ENCODE results near the gene TANGO2. TPM values are rescaled to one million over a fixed set of nuclear protein-coding genes. Genes with fewer than 3 reads are reported as not detected.

The TANGO2 gene
- total RNA-seq, 4 donors from 2014 or later: 12.4 to 36.1 (median 19.8) TPM

DNA sequence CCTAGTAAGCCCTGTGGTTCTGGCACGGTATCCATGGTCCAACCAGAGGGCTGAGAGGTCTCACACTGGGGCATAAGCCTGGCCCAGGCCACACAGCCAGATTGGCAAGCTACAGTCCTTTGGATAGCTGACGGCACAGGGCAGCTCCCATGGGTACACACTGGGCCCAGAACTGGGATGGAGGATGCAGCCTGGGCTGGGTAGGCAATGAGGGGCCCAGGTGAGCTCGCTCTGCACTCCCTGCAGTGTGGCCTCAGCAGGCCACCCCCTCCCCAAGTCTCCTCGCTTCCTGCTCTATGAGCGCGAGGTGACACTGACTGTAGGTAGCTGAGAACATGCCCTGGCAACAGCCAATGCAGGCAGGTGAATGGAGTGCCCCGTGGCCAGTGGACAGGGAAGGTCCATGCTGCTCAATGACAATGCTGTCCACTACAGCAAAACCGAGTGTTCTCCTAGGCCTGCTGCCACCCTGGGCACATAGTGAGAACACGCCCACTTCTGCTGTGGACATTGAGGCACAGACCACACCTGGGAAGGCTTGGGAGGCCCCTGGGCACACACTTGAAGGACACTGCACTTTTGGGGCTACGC lies 8.1 kb upstream of the TANGO2 start:
- 90 to 92% methylated on average over 4 to 10 of the region's 10 CpGs for WGBS, 2 donors
- no peak overlapping the region for H3K4me3 ChIP-seq (ENCODE audit: low read depth, poor library complexity, severe bottlenecking)
- intact Hi-C loops (cut with DNase I; ENCODE audit: low total_unique reads): loop anchor here (5.0 kb wide), 1 partner anchor 41 kb away; no protein-coding TSS in a partner anchor
- no peak for DNase-seq (ENCODE audit: low spot score in 2 of 2)
- TF ChIP-seq, protein P1, sequence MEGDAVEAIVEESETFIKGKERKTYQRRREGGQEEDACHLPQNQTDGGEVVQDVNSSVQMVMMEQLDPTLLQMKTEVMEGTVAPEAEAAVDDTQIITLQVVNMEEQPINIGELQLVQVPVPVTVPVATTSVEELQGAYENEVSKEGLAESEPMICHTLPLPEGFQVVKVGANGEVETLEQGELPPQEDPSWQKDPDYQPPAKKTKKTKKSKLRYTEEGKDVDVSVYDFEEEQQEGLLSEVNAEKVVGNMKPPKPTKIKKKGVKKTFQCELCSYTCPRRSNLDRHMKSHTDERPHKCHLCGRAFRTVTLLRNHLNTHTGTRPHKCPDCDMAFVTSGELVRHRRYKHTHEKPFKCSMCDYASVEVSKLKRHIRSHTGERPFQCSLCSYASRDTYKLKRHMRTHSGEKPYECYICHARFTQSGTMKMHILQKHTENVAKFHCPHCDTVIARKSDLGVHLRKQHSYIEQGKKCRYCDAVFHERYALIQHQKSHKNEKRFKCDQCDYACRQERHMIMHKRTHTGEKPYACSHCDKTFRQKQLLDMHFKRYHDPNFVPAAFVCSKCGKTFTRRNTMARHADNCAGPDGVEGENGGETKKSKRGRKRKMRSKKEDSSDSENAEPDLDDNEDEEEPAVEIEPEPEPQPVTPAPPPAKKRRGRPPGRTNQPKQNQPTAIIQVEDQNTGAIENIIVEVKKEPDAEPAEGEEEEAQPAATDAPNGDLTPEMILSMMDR (IDR thresholded peaks at IDR 0.05): no peak
- no peak for TF ChIP-seq POLR2A (IDR thresholded peaks at IDR 0.05)

DNA sequence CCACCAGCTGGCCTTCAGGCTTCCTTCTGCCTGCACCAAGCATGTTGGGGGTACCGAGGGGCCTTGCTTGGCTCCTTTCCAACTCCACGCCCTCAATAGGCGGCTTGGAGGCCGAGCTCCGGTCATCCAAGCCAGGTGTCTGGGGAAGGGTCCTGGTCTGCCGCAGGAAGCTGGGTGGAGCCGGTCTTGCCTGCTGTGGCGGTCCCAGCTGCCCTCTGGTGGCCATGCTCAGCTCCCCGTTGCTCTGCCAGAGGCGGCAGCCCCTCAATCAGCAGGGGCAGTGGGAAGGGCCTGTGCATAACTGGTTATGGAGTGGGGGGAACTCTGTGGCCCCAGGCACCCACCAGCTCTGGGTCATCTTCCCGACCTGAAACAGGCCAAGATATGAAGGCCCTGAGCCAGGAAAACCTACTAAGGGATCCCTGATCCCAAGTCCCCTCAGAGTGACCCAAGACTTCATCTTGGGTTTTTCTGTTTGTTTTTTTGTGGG lies 7.5 kb upstream of the TANGO2 start:
- TF ChIP-seq, protein P1 (IDR thresholded peaks at IDR 0.05): no peak
- TF ChIP-seq POLR2A (IDR thresholded peaks at IDR 0.05): no peak
- no peak for DNase-seq (ENCODE audit: low spot score in 2 of 2)
- no peak overlapping the region for H3K4me3 ChIP-seq (ENCODE audit: low read depth, poor library complexity, severe bottlenecking)
- intact Hi-C loops (cut with DNase I; ENCODE audit: low total_unique reads): loop anchor here (5.0 kb wide), 1 partner anchor 41 kb away; no protein-coding TSS in a partner anchor
- 39 to 41% methylated on average over 9 to 11 of the region's 11 CpGs for WGBS, 2 donors

DNA sequence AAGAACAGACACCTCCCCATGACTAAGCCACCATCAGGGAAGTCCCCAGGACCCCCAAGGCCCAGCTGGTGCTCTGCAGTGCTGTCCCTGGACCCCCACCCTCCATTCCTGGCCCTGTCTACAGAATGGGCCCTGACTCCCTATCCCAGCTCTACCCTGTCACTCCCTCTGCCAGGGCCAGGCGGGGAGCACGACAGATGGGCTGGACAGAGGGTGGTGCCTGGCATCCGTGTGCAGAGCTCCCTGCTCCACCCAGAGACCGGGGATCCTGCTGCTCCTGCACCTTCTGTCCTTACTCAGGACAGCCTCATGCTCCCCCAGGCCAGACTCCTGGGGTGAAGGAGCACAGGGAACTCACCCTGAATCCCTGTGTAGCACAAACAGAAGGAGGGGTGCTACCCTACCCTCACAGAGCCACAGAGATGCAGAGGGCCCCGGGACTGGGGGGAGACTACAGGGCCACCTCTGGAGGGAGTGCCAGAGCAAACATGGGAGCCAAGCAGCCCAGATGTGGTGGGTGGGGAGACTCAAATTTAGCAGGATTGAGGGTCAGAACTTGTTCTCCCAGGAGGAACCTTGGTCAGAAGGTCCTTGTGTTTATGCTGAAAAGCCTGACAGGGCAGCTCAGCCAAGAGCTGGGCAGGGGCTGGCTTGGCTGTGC lies 6.3 kb upstream of the TANGO2 start:
- 36 to 50% methylated on average over 5 of the region's 5 CpGs for WGBS, 2 donors
- TF ChIP-seq, protein P1 (IDR thresholded peaks at IDR 0.05): no peak
- TF ChIP-seq POLR2A (IDR thresholded peaks at IDR 0.05): no peak
- intact Hi-C loops (cut with DNase I; ENCODE audit: low total_unique reads): loop anchor here (5.0 kb wide), 1 partner anchor 42 kb away; no protein-coding TSS in a partner anchor
- no peak overlapping the region for H3K4me3 ChIP-seq (ENCODE audit: low read depth, poor library complexity, severe bottlenecking)
- DNase-seq (ENCODE audit: low spot score in 2 of 2): no peak

DNA sequence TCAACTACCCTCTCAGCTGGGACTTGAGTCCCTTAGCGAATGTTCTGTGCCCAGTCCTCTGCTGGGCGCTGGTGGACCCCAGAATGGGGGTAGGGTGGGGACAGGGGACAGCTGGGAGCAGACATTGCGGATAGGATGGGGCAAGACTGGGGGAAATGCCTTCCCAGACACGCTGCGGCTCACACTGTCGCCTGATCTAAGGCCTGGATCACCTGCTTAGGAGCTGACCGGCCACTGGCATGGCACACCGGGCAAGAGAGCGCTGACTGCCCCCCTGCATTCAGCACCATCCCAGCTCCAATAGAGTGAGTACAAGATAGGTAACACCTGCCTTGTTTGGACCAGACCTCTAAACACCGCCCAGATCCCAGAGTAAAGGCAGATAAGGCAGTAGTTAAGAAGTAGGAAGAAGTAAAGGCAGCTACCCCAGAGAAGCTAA lies 5.7 kb upstream of the TANGO2 start:
- intact Hi-C loops (cut with DNase I; ENCODE audit: low total_unique reads): no loop called here
- no peak for TF ChIP-seq POLR2A (IDR thresholded peaks at IDR 0.05)
- no peak overlapping the region for H3K4me3 ChIP-seq (ENCODE audit: low read depth, poor library complexity, severe bottlenecking)
- DNase-seq (ENCODE audit: low spot score in 2 of 2): no peak
- 93 to 98% methylated on average over 10 of the region's 10 CpGs for WGBS, 2 donors

DNA sequence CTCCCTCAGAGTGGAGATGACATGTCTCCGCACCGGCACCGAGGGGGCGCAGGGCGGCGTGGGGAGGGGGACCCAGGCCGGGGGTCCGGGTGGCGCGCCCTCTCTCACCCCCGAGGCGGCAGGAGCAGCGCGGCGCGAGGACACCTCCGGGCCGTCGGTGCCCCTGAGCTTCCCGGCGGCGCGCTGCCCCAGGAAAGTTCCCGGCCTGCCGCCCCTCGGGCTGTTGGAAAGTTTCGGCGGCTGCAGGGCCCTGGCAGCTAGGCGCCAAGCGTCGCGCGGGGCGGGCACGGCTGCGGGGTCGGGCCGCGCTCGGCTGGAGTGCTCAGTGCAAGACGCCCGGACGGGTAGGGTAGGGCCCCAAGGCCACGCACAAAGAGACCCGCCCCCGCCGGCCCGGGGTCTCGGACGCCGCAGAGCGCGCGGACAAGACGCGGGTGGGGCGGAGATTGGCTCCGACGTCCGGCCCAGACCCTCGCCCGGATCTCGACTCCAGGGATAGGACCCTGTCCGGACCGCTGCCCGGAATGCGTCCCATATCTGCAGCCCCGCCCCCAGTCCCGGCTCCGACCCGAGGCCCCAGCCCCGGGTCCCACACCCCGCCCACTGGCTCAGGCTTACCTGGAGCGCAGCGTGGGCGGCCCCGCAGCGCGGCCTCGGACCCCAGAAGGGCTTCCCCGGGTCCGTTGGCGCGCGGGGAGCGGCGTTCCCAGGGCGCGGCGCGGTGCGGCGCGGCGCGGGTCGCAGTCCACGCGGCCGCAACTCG lies 4.8 kb upstream of the TANGO2 start:
- no peak for DNase-seq (ENCODE audit: low spot score in 2 of 2)
- intact Hi-C loops (cut with DNase I; ENCODE audit: low total_unique reads): no loop called here
- 0 to 1% methylated on average over 58 to 87 of the region's 101 CpGs for WGBS, 2 donors
- TF ChIP-seq, protein P1 (IDR thresholded peaks at IDR 0.05): no peak
- TF ChIP-seq POLR2A (IDR thresholded peaks at IDR 0.05): no peak
- peak overlapping the region; percentile 64 for H3K4me3 ChIP-seq (ENCODE audit: low read depth, poor library complexity, severe bottlenecking)

Data from lower leg skin (tissue), 4 donors.